NAMALWA (cell line): ENCODE measurements around the gene KRTAP4-11.
"Not testable (repeated sequence)": the region's sequence is repeated elsewhere in the genome, so short reads cannot be mapped to it uniquely, and the experiment has no call there.

Source experiments
- DNase-seq: peaks from one replicate; pipeline ENCODE4 v3.0.0-alpha.2; 2015; ENCODE audit warnings: low spot score

KRTAP4-11 gene

DNA sequence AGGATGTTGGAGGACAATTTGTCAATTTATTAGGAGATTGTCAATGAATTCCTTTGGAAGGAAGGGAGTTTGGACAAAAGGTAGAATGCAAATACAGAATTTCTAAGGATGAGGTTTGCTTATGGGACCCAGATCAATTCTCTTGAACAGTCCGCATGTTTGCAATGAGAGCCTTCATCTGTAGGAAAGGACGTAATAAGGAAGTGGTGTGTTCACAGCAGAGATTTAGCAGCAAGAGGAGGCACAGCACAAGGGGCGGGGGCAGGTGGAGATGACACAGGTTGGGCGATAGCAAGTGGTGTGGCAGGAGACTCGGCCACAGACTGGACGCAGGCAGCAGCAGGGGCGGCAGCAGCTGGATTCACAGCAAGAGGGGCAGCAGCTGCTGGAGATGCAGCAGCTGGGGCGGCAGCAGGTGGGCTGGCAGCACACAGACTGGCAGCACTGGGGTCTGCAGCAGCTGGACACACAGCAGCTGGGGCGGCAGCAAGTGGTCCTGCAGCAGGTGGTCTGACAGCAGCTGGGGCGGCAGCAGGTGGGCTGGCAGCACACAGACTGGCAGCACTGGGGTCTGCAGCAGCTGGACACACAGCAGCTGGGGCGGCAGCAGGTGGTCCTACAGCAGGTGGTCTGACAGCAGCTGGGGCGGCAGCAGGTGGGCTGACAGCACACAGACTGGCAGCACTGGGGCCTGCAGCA, 5.3 kb upstream of the KRTAP4-11 start:
- DNase-seq, result not testable (repeated sequence)

DNA sequence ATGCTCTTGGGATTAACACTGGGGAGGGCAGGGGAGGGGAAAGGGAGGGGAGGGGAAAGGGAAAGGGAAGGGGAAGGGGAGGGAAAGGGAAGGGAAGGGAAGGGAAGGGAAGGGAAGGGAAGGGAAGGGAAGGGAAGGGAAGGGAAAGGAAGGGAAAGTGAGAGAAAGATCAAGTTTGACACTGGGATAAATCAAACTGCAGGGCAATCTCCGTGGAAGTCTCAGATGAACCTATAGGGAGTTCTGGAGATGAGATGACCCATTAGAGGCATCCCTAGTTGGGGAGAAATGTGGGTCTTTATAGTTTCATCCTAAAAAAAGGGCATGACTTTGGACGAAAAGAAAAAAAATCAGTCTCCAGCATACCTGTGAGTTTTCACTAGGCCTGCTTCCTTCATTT, 3.6 kb upstream of the KRTAP4-11 start:
- no peak for DNase-seq

DNA sequence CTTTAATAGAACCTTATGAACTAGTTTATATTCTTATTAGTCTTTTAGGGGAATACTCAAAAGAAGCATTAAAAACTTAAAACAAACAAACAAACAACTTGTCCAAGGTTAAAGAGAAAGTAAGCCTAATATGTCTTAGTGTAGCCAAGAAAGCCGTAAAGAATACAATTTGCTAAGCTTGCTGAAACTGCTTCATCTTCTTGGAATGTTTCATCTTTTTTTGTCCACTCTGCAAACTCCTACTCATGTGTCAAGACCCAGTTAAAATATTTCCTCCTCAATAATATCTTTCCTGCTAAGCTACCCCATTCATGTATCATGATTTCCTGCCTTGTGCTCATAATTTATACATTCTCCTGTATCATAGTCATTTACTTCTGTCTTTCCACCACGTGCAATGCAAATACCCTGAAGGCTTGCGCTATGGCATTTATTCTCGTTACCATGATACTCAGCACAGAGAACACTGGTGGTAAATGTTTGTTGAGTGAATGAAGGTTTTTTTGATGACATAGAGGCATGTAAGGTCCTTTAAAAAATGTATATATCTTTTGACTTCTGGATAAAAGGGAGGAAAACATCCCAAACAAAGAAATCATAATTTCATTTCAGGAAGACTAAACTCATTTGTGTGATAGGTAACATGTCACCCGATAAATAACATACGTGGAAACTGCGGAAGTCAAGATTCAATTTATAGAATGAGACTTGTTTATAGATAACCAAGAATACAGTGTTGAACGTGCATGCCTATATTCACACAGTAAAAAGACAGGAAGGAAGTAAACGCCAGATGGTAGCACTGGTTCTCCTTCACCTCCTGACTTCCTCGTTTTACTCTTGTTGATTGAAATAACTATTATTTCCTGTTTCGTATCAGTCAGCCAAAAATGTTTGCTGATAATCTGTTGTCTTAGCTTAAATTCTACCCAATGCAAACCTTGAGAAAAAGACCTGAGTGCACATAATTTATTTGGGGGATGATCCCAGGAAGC, 1.8 kb upstream of the KRTAP4-11 start:
- peak; percentile 15 for DNase-seq

DNA sequence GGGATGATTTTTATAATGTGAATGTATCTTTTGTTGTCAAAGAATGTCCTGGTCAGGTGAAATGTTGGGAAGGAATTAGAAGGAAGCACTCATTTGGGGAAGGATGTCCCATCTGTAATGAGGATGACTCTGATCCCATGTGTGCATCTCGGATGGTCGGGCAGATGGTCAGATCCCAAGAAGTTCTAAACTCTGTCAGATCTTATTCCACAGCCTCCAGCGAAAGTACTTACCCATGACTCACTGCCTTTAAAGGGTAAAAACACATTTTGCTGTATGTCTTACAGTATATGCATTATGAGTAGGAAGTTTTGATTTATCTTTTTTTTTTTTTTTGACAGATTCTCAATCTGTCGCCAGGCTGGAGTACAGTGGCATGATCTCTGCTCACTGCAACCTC, 548 bp upstream of the KRTAP4-11 start:
- DNase-seq, result no peak

DNA sequence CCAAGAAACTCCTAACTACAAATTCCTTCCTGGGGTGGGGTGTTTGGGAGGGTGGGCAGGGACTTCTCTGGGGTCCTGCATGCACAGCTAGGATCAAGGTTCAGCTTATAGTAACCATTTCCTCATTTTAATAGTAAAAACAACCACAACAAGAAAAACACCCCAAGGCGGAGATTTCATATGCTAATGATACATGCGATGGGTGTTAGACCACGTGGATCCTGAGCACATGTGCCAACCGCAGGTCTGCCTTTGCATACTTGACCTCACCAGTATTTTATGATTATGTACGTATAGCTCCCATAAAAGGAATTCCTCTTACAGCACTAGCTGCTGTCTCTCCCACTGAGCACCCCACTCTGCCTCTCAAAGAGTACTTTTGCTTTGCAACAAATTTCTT, 1.9 kb downstream of the KRTAP4-11 start:
- no peak for DNase-seq

DNA sequence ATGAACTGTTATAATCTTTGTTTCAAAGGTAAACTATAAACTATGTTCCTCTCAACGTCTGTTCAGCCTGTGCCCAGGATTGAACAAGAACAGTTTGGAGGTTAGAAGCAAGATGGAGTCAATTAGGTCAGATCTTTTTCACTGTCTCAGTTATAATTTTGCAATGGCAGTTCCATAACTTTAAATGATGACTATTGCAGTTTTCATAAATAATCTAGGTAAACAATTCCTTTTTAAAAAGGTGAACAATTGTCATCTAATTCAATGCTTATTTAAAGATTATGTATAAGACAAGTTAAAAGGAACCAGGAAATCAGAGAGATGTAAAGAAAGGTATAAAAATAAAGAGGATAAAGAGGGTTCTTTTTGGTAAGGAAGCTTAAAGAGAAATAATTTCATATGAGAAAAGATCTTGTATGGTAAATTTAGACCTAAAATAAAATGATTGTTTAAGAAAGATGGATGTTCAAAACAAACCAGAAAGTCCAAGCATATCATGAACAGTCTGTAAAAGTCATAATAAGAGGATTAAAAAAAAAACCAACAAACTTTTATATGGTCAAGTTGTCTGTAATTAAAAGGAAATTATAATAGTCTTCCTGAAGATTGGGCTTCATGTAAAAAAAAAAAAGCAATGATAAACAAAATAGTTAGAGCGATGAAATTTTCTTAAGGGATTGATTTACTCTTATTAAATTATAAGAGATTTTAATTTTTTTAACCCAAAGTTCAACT, 6.9 kb downstream of the KRTAP4-11 start:
- DNase-seq, result no peak

DNA sequence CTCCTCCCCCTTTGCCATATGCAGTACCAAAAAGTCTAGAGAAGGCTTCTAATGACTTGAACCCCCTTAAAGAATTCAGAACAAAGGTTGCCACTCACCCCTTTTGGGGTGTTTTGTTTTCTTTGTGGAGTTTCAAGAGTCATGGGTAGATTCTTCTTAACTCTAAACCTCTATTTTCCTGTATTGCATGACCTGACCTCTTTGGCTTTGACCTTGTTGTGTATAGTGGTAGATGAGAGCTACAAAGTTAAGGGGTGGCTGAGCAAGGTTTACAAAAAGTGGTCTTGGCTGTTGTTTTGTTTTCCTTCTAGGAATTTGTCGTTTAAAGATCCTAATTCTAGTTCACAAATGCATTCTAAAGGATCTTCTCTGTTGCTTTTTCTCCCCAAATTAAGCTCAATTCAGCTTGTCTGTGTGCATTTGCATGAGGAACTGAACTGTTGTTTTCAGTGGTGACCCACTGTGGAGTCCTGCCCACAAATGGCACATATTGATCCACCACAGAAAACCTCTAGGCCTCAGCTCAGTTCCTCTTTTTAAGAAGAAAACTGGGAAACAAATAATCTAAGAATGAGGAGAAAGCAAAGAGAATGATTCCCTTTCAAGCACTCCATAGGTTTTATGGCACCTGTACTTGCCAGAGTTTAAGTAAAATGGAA, 9.3 kb downstream of the KRTAP4-11 start:
- not testable (repeated sequence) for DNase-seq

DNA sequence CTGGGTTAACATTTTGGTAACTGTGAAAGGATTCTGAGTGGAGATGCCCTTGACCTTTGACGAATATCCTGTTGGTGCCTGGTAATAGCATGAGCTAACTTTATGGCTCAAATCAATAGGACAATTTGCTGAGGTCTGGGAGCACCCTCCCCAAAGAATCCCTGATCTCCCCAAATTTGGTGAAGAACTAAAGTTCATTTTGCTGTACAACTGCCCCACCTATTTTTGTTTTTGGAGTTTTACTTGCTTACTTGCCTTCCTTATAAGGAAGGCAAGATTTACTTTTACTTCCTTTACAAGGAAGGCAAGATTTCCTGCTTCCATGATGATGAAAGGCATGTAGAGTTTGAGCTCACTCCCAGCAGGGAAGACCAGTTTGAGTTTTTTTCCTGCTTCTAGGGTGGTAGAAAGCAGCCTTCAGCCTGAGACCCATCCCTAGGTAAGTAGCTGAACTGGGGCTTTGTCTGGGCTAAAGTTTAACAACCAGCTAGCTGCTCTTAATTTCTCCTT, 10.2 kb downstream of the KRTAP4-11 start:
- DNase-seq, result no peak

DNA sequence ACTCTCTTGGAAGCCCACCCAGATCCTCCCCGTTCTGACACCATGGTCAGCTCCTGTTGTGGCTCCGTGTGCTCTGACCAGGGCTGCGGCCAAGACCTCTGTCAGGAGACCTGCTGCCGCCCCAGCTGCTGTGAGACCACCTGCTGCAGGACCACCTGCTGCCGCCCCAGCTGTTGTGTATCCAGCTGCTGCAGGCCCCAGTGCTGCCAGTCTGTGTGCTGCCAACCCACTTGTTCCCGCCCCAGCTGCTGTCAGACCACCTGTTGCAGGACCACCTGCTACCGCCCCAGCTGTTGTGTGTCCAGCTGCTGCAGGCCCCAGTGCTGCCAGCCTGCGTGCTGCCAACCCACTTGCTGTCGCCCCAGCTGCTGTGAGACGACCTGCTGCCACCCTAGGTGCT, 12.8 kb downstream of the KRTAP4-11 start, which contains the start of gene KRTAP4-9:
KRTAP4-9 (plus strand) TSS at position 43 of the 400 bp plus-strand sequence; CDS start at position 43, 0 bp downstream.
- DNase-seq, result not testable (repeated sequence)

DNA sequence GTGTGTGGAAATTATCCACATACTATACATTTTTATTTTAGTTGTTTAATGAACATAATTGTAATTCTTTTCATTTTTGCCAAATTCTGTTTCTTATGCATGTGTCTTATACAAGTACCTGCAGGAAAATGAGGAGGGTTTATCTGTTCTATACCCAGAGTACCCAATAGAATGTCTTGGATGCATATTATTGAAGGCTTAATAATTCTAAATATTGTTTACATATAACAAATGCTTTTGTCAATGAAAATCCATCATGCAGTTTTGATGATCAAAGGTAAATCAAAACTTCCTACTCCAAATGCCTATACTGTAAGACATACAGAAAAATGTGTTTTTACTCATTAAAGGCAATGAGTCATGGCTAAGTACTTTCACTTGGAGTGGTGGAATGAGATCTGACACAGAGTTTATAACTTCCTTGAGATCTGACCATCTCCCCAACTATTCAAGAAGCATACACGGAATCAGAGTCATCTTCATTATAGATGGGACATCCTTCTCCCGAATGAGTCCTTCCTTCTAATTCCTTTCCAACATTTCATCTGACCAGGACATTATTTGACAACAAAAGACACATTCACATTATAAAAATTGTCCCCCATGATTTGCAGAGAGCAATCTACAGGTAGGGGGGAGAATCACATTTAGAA, 13.7 kb downstream of the KRTAP4-11 start:
- DNase-seq, result not testable (repeated sequence)

DNA sequence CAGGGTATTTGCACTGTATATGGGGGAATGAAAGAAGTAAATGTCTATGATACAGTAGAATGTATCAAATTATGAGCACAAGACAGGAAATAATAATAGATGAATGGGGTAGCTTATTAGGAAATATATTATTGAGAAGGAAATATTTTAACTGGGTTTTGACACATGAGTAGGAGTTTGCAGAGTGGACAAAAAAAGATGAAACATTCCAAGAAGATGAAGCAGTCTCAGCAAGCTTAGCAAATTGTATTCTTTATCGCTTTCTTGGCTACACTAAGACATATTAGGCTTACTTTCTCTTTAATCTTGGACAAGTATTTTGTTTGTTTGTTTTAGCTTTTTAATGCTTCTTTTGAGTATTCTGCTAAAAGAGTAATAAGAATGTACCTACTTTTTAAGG, 14.3 kb downstream of the KRTAP4-11 start:
- no peak for DNase-seq

DNA sequence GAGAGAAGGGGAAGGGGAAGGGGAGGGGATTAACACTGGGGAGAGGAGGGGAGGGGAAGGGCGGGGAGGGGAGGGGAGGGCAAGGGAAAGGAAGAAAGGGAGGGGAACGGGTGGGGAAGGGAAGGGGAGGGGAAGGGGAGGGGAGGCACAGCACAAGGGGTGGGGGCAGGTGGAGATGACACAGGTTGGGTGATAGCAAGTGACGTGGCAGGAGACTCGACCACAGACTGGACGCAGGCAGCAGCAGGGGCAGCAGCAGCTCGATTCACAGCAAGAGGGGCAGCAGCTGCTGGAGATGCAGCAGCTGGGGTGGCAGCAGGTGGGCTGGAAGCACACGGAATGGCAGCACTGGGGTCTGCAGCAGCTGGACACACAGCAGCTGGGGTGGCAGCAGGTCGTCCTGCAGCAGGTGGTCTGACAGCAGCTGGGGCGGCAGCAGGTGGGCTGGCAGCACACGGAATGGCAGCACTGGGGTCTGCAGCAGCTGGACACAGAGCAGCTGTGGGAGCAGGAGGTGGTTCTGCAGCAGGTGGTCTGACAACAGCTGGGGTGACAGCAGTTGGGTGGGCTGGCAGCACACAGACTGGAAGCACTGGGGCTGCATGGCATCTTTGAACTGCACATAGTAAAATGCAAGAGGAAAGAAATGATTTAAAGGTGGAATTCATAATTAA, 16.4 kb downstream of the KRTAP4-11 start, which contains the start of gene KRTAP4-16:
KRTAP4-16 (minus strand) TSS at position 624 of the 674 bp plus-strand sequence; CDS start at position 624, 0 bp downstream.
- no peak for DNase-seq

DNA sequence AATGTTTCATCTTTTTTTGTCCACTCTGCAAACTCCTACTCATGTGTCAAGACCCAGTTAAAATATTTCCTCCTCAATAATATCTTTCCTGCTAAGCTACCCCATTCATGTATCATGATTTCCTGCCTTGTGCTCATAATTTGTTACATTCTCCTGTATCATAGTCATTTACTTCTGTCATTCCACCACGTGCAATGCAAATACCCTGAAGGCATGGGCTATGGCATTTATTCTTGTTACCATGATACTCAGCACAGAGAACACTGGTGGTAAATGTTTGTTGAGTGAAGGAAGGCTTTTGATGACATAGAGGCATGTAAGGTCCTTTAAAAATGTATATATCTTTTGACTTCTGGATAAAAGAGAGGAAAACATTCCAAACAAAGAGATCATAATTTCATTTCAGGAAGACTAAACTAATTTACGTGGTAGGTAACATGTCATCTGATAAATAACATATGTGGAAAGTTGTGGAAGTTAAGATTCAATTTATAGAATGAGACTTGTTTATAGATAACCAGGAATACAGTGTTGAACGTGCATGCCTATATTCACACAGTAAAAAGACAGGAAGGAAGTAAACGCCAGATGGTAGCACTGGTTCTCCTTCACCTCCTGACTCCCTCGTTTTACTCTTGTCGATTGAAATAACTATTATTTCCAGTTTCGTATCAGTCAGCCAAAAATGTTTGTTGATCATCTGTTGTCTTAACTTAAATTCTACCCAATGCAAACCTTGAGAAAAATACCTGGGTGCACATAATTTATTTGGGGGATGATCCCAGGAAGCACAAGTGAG, 18.3 kb downstream of the KRTAP4-11 start:
- DNase-seq, result not testable (repeated sequence)

DNA sequence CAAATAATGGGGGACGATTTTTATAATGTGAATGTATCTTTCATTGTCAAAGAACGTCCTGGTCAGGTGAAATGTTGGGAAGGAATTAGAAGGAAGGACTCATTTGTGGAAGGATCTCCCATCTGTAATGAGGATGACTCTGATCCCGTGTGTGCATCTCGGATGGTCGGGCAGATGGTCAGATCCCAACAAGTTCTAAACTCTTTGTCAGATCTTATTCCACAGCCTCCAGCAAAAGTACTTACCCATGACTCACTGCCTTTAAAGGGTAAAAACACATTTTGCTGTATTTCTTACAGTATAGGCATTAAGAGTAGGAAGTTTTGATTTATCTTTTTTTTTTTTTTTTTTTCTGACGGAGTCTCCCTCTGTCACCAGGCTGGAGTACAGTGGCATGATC, 19.7 kb downstream of the KRTAP4-11 start:
- DNase-seq, result no peak

DNA sequence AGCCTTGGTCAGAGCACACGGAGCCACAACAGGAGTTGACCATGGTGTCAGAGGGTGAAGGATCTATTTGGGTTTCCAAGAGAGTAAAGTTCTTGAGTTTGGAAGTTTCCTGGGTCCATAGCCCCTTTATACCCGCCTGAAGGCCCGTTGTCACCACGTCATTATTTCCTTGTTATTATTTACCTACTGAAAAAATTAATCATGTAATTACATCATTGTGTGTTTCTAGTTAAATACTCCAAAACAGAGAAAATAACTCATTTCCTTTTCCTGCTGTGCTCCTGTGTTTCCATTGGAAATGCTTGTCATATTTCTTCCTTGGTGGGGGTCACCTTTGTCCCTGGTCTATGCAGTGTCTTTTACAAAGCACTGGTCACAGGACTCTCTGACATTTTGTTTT, 20.1 kb downstream of the KRTAP4-11 start, which contains the start of gene KRTAP4-8:
KRTAP4-8 (minus strand) TSS at position 101 of the 400 bp plus-strand sequence; CDS start at position 43, 58 bp downstream.
- no peak for DNase-seq

DNA sequence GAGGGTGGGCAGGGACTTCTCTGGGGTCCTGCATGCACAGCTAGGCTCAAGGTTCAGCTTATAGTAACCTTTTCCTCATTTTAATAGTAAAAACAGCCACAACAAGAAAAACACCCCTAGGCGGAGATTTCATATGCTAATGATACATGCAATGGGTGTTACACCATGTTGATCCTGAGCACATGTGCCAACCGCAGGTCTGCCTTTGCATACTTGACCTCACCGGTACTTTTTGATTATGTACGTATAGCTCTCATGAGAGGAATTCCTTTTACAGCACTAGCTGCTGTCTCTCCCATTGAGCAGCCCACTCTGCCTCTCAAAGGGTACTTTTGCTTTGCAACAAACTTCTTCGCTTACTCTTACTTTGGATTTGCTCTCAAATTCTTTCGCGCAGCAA, 22.1 kb downstream of the KRTAP4-11 start:
- no peak for DNase-seq

DNA sequence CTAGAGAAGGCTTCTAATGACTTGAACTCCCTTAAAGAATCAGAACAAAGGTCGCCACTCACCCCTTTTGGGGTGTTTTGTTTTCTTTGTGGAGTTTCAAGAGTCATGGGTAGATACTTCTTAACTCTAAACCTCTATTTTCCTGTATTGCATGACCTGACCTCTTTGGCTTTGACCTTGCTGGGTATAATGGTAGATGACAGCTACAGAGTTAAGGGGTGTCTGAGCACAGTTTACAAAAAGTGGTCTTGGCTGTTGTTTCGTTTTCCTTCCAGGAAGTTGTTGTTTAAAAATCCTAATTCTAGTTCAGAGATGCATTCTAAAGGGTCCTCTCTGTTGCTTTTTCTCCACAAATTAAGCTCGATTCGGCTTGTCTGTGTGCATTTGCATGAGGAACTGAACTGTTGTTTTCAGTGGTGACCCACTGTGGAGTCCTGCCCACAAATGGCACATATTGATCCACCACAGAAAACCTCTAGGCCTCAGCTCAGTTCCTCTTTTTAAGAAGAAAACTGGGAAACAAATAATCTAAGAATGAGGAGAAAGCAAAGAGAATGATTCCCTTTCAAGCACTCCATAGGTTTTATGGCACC, 29.3 kb downstream of the KRTAP4-11 start:
- DNase-seq, result not testable (repeated sequence)

DNA sequence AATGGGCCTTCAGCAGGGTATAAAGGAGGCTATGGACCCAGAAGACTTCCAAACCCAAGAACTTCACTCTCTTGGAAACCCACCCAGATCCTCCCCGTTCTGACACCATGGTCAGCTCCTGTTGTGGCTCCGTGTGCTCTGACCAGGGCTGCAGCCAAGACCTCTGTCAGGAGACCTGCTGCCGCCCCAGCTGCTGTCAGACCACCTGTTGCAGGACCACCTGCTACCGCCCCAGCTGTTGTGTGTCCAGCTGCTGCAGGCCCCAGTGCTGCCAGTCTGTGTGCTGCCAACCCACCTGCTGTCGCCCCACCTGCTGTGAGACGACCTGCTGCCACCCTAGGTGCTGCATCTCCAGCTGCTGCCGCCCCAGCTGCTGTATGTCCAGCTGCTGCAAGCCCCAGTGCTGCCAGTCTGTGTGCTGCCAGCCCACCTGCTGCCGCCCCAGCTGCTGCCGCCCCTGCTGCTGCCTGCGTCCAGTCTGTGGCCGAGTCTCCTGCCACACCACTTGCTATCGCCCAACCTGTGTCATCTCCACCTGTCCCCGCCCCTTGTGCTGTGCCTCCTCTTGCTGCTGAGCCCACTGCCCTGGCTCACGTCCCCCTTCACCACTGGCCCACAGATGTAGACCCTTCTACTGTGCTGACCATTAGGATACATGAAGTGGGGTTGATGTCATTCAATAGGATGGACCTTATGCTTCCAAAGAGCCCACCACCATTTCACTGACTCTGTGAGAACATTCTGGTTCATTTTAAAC, 33.9 kb downstream of the KRTAP4-11 start, which contains the start of gene KRTAP4-7:
KRTAP4-7 (plus strand) TSS at position 51 of the 757 bp plus-strand sequence; CDS start at position 108, 57 bp downstream.
- DNase-seq, result not testable (repeated sequence)
